GM12878 (cell line): Measurements from ENCODE around the gene TANK. TPM values are rescaled to one million over a fixed set of nuclear protein-coding genes. Genes with fewer than 3 reads are reported as not detected.

Source experiments
- ATAC-seq: fragments of 200-7000 bp; cut with Tn5 transposase; 3 replicates; pipeline ENCODE4 v1.9.1; 2020; ENCODE audit warnings: mild to moderate bottlenecking, moderate library complexity
- BruUV-seq: library from RNA; stranded (reverse); fragments of 400-500 nt; replicated peaks from 2 replicates; lab custom pipeline; 2021; lab: Mats Ljungman, UMichigan
- CTCF ChIA-PET: fragments of 300-600 bp; sonication (Branson Sonifier 250); formaldehyde crosslinking; extraction: SDS; loops from one replicate; lab custom pipeline; 2021; ENCODE audit warnings: inconsistent platforms; lab: Yijun Ruan, JAX
- POLR2A ChIA-PET: fragments of 350-600 bp; formaldehyde crosslinking; extraction: SDS; loops from one replicate; lab custom pipeline; 2021; ENCODE audit warnings: inconsistent platforms; lab: Charles Lee
- RAD21 ChIA-PET: fragments of 300-600 bp; sonication (Branson Sonifier 250); formaldehyde crosslinking; loops from one replicate; lab custom pipeline; 2023; ENCODE audit warnings: antibody characterized with exemption; ENCODE audit not compliant: unreplicated experiment; lab: Charles Lee
- SMC1A ChIA-PET: fragments of 300-600 bp; sonication (Branson Sonifier 250); formaldehyde crosslinking; loops from one replicate; lab custom pipeline; 2023; ENCODE audit not compliant: unreplicated experiment, uncharacterized antibody; lab: Charles Lee
- DNase-seq: peaks from one replicate; pipeline ENCODE4 v3.0.0-alpha.2; 2011; ENCODE audit warnings: low read depth, low spot score
- FAIRE-seq: peaks from 3 replicates; lab custom pipeline; 2011; peaks lifted over from hg19 to GRCh38; lab: Jason Lieb, UNC
- H2AFZ ChIP-seq: 2 replicates; pipeline ENCODE4 v1.6.0; 2011; ENCODE audit warnings: low read depth, low read length, control low read depth; ENCODE audit not compliant: control insufficient read depth
- H3K27ac ChIP-seq: 2 replicates; pipeline ENCODE4 v1.5.1; 2011; ENCODE audit warnings: control low read depth; ENCODE audit not compliant: control insufficient read depth, insufficient read depth
- H3K27me3 ChIP-seq, 2 experiments: replicated peaks in 1 of 2; 2 replicates each; pipeline versions ENCODE4 v1.6.0 to v1.6.1; 2011; ENCODE audit warnings: low read length in 1 of 2; ENCODE audit not compliant: control insufficient read depth in 2 of 2, insufficient read depth in 2 of 2
- H3K36me3 ChIP-seq, 2 experiments: 2 replicates each; pipeline ENCODE4 v1.5.1; 2011; ENCODE audit warnings: low read length in 1 of 2; ENCODE audit not compliant: control insufficient read depth in 2 of 2, insufficient read depth in 2 of 2
- H3K4me1 ChIP-seq: 2 replicates; pipeline ENCODE4 v1.6.1; 2011; ENCODE audit warnings: mild to moderate bottlenecking, low read length, moderate library complexity, mixed read lengths; ENCODE audit not compliant: control insufficient read depth, insufficient read depth
- H3K4me2 ChIP-seq: 2 replicates; pipeline ENCODE4 v1.6.0; 2011; ENCODE audit warnings: control low read depth; ENCODE audit not compliant: control insufficient read depth, insufficient read depth
- H3K4me3 ChIP-seq: fragments of 200-600 bp; sonication (generic); 2 replicates; pipeline ENCODE4 v1.5.1; 2016
- H3K79me2 ChIP-seq: 2 replicates; pipeline ENCODE4 v1.6.0; 2011; ENCODE audit warnings: low read length; ENCODE audit not compliant: control insufficient read depth, insufficient read depth
- H3K9ac ChIP-seq: 2 replicates; pipeline ENCODE4 v1.8.0; 2011; ENCODE audit warnings: low read length, control low read depth, mixed read lengths; ENCODE audit not compliant: control insufficient read depth, insufficient read depth
- H3K9me3 ChIP-seq: replicated peaks from 3 replicates; pipeline ENCODE4 v1.5.1; 2011; ENCODE audit warnings: mild to moderate bottlenecking, low read length; ENCODE audit not compliant: control insufficient read depth, insufficient read depth
- H4K20me1 ChIP-seq: 2 replicates; pipeline ENCODE4 v1.6.0; 2011; ENCODE audit not compliant: control insufficient read depth, insufficient read depth
- ATF3 ChIP-seq: IDR thresholded peaks from 2 replicates; pipeline ENCODE4 v1.6.1; 2011; ENCODE audit warnings: low read depth, mild to moderate bottlenecking, low read length, moderate library complexity, borderline replicate concordance; ENCODE audit errors: extremely low read depth
- BCL3 ChIP-seq: IDR thresholded peaks from 2 replicates; pipeline ENCODE4 v1.6.1; 2011; ENCODE audit warnings: borderline replicate concordance, low read depth, mild to moderate bottlenecking, moderate library complexity, low read length; ENCODE audit not compliant: insufficient read depth, poor library complexity, severe bottlenecking
- E4F1 ChIP-seq: fragments of 450-650 bp; IDR thresholded peaks from 2 replicates; pipeline ENCODE4 v1.6.1; 2018; ENCODE audit warnings: borderline replicate concordance, mild to moderate bottlenecking; ENCODE audit not compliant: partially characterized antibody
- FOXM1 ChIP-seq: IDR thresholded peaks from 2 replicates; pipeline ENCODE4 v1.6.1; 2012; ENCODE audit warnings: low read depth, mild to moderate bottlenecking, inconsistent platforms, low read length, moderate library complexity
- JUND ChIP-seq: IDR thresholded peaks from 2 replicates; pipeline ENCODE4 v1.6.1; 2012; ENCODE audit warnings: low read depth, mild to moderate bottlenecking, low read length, improper control_type of control experiment, moderate library complexity
- MEF2B ChIP-seq: fragments of 450-650 bp; IDR thresholded peaks from 2 replicates; pipeline ENCODE4 v1.6.1; 2018; ENCODE audit warnings: mild to moderate bottlenecking, moderate library complexity; ENCODE audit not compliant: partially characterized antibody, poor library complexity, severe bottlenecking
- MYB ChIP-seq: fragments of 150-350 bp; IDR thresholded peaks from 2 replicates; pipeline ENCODE4 v1.6.1; 2014; ENCODE audit warnings: mild to moderate bottlenecking, low read depth, low read length, borderline replicate concordance
- NFIC ChIP-seq: IDR thresholded peaks from 2 replicates; pipeline ENCODE4 v1.6.1; 2012; ENCODE audit warnings: low read depth, mild to moderate bottlenecking, inconsistent platforms, low read length, moderate library complexity
- NFYA ChIP-seq: IDR thresholded peaks from 2 replicates; pipeline ENCODE4 v1.6.1; 2011; ENCODE audit warnings: low read depth, mild to moderate bottlenecking, low read length, improper control_type of control experiment, borderline replicate concordance
- PAX8 ChIP-seq: fragments of 450-650 bp; IDR thresholded peaks from 2 replicates; pipeline ENCODE4 v1.6.1; 2017; ENCODE audit warnings: mild to moderate bottlenecking, moderate library complexity
- PBX3 ChIP-seq: IDR thresholded peaks from 2 replicates; pipeline ENCODE4 v1.6.1; 2011; ENCODE audit warnings: mild to moderate bottlenecking, low read depth, low read length, moderate library complexity; ENCODE audit not compliant: insufficient replicate concordance
- SMC3 ChIP-seq: IDR thresholded peaks from 2 replicates; pipeline ENCODE4 v1.6.1; 2011; ENCODE audit warnings: low read length, improper control_type of control experiment, borderline replicate concordance
- SP1 ChIP-seq: IDR thresholded peaks from one replicate; pipeline ENCODE4 v1.6.1; 2011; ENCODE audit warnings: low read depth, low read length
- TBL1XR1 ChIP-seq: IDR thresholded peaks from 2 replicates; pipeline ENCODE4 v1.6.1; 2012; ENCODE audit warnings: low read depth, low read length, improper control_type of control experiment
- YBX1 ChIP-seq: fragments of 450-650 bp; IDR thresholded peaks from 2 replicates; pipeline ENCODE4 v1.6.1; 2016; ENCODE audit warnings: antibody characterized with exemption
- WGBS: methylation state at CpG from one replicate; pipeline ENCODE4 v1.1.6; 2016; ENCODE audit warnings: low lambda C conversion rate; ENCODE audit not compliant: insufficient replicate concordance, insufficient coverage; ENCODE audit errors: missing lambda C conversion rate; 5-methylcytosine and 5-hydroxymethylcytosine counted together
- in situ Hi-C: fragments of 300-500 bp; cut with MboI; formaldehyde crosslinking; loops from 9 replicates; pipeline ENCODE4 v1.14.3; 2018; ENCODE audit warnings: mixed read lengths
- intact Hi-C: fragments of 100-400 bp; cut with micrococcal nuclease; formaldehyde crosslinking; loops from one replicate; pipeline ENCODE4 v1.14.2; 2022; ENCODE audit not compliant: unreplicated experiment
- polyA plus RNA-seq, 11 experiments: library from polyadenylated mRNA; depleted of rRNA in 4 of 11; unstranded in 6 of 11; stranded (reverse) in 5 of 11; fragments of >200 nt; fragmentation: Nextera tagmentation in 4 of 11; fragmentation: Illumina TruSeq in 1 of 11; extraction: Ambion mirVana in 4 of 11; extraction: Trizol in 1 of 11; gene quantifications; 1 replicate in 1 of 11; 2 replicates in 10 of 11; pipeline versions ENCODE4 v1.2.1 to v1.2.3, GENCODE V29; 2011 to 2016; ENCODE audit warnings: inconsistent platforms in 2 of 11, missing spikeins in 2 of 11, low read depth in 1 of 11
- total RNA-seq, 4 experiments: library from RNA; depleted of rRNA in 3 of 4; stranded (reverse); fragments of >200 nt in 3 of 4; fragmentation: Illumina TruSeq in 1 of 4; extraction: Trizol in 1 of 4; gene quantifications; 2 replicates each; pipeline versions ENCODE4 v1.2.1 to v1.2.3, GENCODE V29; 2013 to 2021

TANK gene
- total and polyA plus RNA-seq, 10 of the 15 experiments (the other 5 are each of a cell fraction or from before 2014, with no cell fraction given) = 48.6 to 127 (median 103) TPM

- TF ChIP-seq ATF3 (no peak), YBX1 (no peak), SMC3 (no peak)
- TF ChIP-seq, all 136 proteins: peak for 0
Measured at GRCh38 chr2:161265874-161266273, 105.6 kb downstream of the TANK start (continued).

GRCh38 chr2:161269111-161269510 lies 108.9 kb downstream of the TANK start:
- no peaks in the 10 kb centered on the region for H3K36me3 ChIP-seq
- 76% methylated on average over 3 of the region's 3 CpGs for WGBS
- no peaks in the 10 kb centered on the region; the same call in 2 of the 3 replicates for H3K9me3 ChIP-seq
- ChIA-PET SMC1A (interaction anchor here (2.9 to 3.8 kb wide), 3 partner anchors 20 to 45 kb away, joined by 10 to 26 read pairs (median 12); no protein-coding TSS in a partner anchor), POLR2A (no interaction called here), RAD21 (interaction anchor here (0.6 to 2.4 kb wide), 3 partner anchors 15 to 205 kb away, joined by 4 to 7 read pairs (median 6); no protein-coding TSS in a partner anchor), CTCF (interaction anchor here (0.7 to 11.0 kb wide), 7 partner anchors 10 to 205 kb away, joined by 3 to 157 read pairs (median 6); no protein-coding TSS in a partner anchor)
- no TSS peak for BruUV-seq
- no peak for FAIRE-seq
- intact Hi-C loops (no loop called here), in situ Hi-C loops (loop anchor here (25.0 kb wide), 1 partner anchor 668 kb away; no protein-coding TSS in a partner anchor)
- H3K79me2 ChIP-seq = no peaks in the 10 kb centered on the region
- no peak for ATAC-seq
- no peaks in the 10 kb centered on the region for H3K27me3 ChIP-seq
- H3K9ac ChIP-seq = no peak overlapping the region
- H3K27ac ChIP-seq = no peak overlapping the region
- no peaks in the 10 kb centered on the region for H4K20me1 ChIP-seq
- no peak for DNase-seq
- no peak overlapping the region for H2AFZ ChIP-seq
- H3K4me1 ChIP-seq = no peaks in the 10 kb centered on the region
- H3K4me2 ChIP-seq = no peak overlapping the region
- no peak overlapping the region for H3K4me3 ChIP-seq
- TF ChIP-seq SP1 (no peak), PBX3 (no peak), JUND (no peak), MEF2B (no peak), TBL1XR1 (no peak), NFYA (no peak), NFIC (no peak), PAX8 (no peak), MYB (no peak), E4F1 (no peak), BCL3 (no peak), FOXM1 (no peak)
